GM12875 (cell line): ENCODE measurements around the gene DUSP22.

Experiments
- H3K4me3 ChIP-seq: one replicate; pipeline ENCODE4 v1.5.1; 2011; ENCODE audit warnings: low read depth, low read length, control low read depth
- TF ChIP-seq, protein P1 (sequence below): IDR thresholded peaks from 2 replicates; pipeline ENCODE4 v1.5.1; 2011; ENCODE audit warnings: low read depth, mild to moderate bottlenecking, control low read depth, inconsistent platforms, low read length, moderate library complexity, borderline replicate concordance; ENCODE audit not compliant: insufficient read depth

Gene DUSP22

DNA sequence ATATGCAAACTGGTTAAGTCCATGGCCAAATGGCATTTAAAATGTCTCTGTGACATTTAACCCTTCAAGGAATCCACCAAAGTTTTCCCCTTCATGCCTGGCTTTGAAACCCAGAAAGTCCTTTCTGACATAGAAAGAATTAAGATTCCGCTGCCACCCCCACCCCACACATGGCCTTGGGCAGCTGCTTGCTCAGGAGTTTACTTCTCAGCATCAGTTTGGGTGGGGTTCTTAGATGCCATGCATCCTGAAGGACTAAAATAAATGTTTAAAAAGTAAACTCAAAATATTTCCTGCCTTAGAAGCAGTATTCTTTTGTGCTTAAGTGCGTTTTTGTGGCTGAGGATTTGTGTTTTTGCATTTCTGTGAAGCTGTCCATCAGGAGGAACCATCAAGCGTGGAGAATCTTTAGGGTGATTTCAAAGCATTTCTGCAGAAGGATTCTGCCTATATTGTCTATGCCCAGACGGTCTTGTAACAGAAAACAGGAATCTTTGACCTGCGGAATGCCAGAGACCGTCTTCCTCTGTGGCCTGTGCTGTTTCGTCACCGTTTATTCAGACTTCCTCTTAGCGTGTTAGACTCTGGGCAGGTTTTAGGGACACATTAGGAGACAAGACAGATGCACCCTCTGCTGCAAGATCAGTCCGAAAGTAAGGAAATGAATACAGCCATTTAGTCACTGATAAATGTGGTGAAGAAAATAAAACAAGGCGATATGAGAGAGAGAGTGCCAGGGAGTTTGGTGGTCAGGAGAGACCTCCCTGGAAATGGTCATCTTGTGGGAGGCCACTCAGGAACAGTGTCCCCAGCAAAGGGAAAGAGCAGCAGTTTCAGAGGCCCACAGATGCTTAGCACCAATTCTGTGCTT lies 6.2 kb downstream of the DUSP22 start:
- H3K4me3 ChIP-seq: no peak overlapping the region
- TF ChIP-seq, protein P1, sequence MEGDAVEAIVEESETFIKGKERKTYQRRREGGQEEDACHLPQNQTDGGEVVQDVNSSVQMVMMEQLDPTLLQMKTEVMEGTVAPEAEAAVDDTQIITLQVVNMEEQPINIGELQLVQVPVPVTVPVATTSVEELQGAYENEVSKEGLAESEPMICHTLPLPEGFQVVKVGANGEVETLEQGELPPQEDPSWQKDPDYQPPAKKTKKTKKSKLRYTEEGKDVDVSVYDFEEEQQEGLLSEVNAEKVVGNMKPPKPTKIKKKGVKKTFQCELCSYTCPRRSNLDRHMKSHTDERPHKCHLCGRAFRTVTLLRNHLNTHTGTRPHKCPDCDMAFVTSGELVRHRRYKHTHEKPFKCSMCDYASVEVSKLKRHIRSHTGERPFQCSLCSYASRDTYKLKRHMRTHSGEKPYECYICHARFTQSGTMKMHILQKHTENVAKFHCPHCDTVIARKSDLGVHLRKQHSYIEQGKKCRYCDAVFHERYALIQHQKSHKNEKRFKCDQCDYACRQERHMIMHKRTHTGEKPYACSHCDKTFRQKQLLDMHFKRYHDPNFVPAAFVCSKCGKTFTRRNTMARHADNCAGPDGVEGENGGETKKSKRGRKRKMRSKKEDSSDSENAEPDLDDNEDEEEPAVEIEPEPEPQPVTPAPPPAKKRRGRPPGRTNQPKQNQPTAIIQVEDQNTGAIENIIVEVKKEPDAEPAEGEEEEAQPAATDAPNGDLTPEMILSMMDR: no peak

DNA sequence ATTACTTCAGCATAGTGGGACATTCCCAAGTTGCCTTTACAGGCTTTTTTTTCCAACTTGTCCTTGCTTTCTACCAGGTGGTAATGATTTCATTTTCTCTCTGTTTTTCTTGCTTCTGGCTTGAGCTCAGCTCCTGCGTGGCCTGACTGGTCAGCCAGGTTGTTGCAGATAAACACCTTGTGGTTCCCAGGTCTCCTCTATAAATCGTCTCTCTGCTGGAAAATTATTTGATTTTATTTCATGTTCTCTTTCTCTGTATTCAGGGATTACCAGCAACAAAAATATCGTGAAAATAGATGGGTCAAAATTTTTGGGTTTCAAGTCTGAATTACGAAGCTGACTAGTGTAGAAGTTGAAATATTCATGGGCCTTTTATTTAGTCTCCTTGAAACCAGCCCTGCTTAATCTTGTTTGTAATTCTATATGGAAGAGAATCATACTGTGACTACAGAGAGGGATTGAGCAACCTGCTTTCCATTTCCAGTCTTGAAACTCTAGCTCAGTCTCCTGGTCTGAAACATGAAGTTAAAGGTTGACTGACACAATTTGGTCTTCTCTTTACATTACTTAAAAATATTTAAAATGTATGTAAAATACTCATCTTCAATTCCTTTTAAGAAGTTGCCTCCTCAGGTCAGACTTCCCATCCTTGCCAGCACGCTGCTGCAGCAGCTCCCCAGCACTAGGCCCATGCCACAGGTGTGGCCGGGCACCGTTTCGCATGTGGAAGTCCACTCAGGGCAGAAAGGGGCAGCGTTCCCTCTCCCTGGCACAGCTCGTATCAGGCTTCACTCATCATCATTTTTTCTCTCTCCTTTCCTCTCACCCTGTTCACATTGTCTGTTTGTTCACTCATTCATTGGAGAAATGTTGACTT lies 7.1 kb downstream of the DUSP22 start:
- TF ChIP-seq, protein P1: no peak
- H3K4me3 ChIP-seq: no peak overlapping the region

DNA sequence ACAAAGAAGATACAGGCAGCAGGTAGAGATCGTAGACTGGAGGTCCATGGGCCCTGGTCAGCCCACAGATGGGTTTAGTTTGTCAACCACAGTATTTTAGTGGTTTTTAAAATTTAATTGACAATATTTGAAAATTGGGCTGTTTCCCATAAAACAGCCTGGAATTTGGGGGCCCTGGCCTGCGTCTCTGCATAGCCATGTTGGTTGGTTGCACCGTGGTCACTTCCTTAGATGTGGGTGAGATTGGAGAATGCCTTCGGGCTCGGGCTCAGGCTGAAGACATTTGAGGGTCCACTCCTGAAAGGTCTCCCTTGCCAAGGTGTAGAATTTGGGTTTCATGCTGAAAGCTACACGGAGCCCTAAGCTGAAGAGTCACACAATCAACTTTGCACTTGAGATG lies 7.7 kb downstream of the DUSP22 start:
- H3K4me3 ChIP-seq: no peak overlapping the region
- TF ChIP-seq, protein P1: no peak

DNA sequence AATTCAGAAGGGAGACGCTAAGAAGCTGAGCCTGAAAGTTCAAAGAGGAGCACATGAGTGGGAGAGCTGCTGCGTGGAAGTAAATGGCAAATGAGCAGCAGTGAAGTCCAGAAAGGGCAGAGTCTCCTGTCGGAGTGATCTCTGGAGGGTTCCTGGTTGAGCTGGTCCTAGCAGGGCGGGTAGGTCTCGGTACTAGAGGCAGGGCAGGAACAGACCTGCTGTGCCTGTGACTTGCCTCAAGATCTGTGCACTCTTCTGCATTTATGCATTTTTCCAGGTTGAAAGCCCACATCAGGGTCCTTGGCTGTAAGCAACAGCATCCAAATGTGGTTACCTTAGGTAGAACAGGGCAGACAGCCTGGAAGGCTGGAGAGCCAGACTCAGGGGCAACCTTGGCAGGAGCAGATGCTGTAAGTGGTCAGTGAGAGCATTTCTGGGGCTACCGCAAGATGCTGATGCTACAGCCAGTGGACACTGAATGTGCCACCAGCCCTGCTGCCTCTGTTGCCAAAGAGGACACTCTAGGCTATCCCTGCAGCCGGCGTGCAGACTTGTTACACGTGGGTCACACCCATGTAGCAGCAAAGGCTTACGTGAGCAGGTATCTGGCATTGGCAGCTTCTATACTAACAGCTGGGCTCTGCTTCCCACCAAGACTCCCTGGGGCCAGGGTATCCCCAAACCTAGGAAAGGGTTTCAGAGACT lies 8.4 kb downstream of the DUSP22 start:
- TF ChIP-seq, protein P1: no peak
- H3K4me3 ChIP-seq: no peak overlapping the region

DNA sequence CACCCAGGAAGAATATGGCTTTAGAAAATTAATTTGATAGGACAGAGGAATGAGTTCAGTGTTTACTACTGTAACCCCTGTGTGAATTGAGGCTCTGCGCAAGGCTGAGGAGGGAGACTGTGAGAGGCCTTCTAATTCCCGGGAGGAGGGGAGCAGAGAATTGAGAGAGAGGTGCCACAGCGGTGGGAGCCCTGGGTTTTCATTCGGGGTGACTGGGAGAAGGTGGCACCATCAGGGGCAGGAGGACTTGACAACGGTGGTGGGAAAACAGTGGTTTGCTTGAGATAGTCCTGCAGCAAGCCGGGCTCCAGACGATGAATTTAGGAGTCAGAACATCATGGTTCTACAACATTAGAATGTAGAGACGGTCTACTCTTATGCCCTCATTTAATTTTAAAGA lies 9.2 kb downstream of the DUSP22 start:
- H3K4me3 ChIP-seq: no peak overlapping the region
- TF ChIP-seq, protein P1: no peak

DNA sequence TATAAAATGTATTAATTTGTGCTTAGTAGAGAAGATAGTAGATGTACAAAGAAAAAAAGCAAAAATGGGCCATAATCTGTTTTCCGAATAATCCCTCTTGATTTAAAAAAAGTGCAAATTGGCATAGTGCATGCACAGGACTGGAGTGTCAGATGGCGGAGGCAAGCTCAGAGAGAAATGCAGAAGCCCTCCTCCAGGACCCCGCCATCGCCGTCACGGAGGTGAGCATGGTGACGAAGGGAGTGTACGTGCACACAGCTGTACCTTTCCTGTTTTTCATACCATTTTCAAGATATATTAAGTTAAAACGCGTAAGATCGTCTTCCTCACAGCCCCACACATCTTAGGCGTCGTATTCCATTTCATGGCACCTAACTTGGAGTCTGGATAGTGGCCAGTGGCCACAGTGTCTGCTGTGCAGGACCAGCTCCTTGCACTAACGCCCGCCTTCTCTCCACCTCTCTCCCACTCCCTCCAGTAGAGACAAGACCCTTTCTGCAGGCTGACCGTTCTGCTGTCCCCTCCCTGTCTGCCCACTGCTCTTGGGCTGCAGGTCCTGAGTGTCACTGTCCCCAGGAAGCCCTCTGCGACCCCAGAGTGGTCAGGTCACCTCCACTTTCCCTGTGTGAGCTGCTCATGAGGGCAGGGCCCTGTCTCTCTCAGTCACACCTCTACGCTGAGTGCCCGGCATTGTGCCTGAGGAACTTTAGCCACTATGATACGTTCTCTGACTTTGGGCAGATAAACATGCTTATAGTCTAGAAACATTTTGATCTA lies 9.8 kb downstream of the DUSP22 start:
- no peak overlapping the region for H3K4me3 ChIP-seq
- TF ChIP-seq, protein P1: no peak
